HepG2 (cell line): ENCODE measurements around the gene TNFAIP1. TPM values are rescaled to one million over a fixed set of nuclear protein-coding genes. Genes with fewer than 3 reads are reported as not detected.

Experiments used
- ATRX ChIP-seq: sonication (generic); formaldehyde crosslinking; IDR thresholded peaks from 2 replicates; pipeline ENCODE4 v1.4.0; 2020; ENCODE audit warnings: missing genetic modification reagents, borderline replicate concordance
- BRD4 ChIP-seq: sonication (generic); formaldehyde crosslinking; IDR thresholded peaks from 2 replicates; pipeline ENCODE4 v1.4.0; 2020; ENCODE audit warnings: missing genetic modification reagents
- JDP2 ChIP-seq: sonication (generic); formaldehyde crosslinking; IDR thresholded peaks from 2 replicates; pipeline ENCODE4 v1.8.1; 2022; ENCODE audit warnings: missing genetic modification reagents, borderline replicate concordance
- LRRFIP1 ChIP-seq: sonication (generic); formaldehyde crosslinking; conservative IDR thresholded peaks from 2 replicates; pipeline ENCODE4 v1.4.0; 2020; ENCODE audit warnings: missing genetic modification reagents
- RCOR2 ChIP-seq: IDR thresholded peaks from 2 replicates; pipeline ENCODE4 v1.6.1; 2016; ENCODE audit warnings: missing biosample characterization, missing genetic modification reagents
- TBX3 ChIP-seq: fragments of 450-650 bp; IDR thresholded peaks from 2 replicates; pipeline ENCODE4 v1.6.1; 2017; ENCODE audit warnings: antibody characterized with exemption, mild to moderate bottlenecking, inconsistent platforms, borderline replicate concordance
- ZC3H4 ChIP-seq: sonication (generic); formaldehyde crosslinking; IDR thresholded peaks from 2 replicates; pipeline ENCODE4 v1.4.0; 2020; ENCODE audit warnings: missing genetic modification reagents, borderline replicate concordance
- ZFP82 ChIP-seq: sonication (generic); formaldehyde crosslinking; IDR thresholded peaks from 2 replicates; pipeline ENCODE4 v1.5.1; 2020; ENCODE audit warnings: mild to moderate bottlenecking, missing genetic modification reagents, borderline replicate concordance
- ZNF180 ChIP-seq: sonication (generic); formaldehyde crosslinking; IDR thresholded peaks from 2 replicates; pipeline ENCODE4 v1.4.0; 2020; ENCODE audit warnings: low read depth, missing genetic modification reagents, borderline replicate concordance
- ZNF224 ChIP-seq: sonication (generic); formaldehyde crosslinking; IDR thresholded peaks from 2 replicates; pipeline ENCODE4 v1.5.0; 2020; ENCODE audit warnings: mild to moderate bottlenecking, missing genetic modification reagents
- ZNF230 ChIP-seq: sonication (generic); formaldehyde crosslinking; IDR thresholded peaks from 2 replicates; pipeline ENCODE4 v1.4.0; 2020; ENCODE audit warnings: mild to moderate bottlenecking, missing genetic modification reagents
- ZNF260 ChIP-seq: sonication (generic); formaldehyde crosslinking; IDR thresholded peaks from 2 replicates; pipeline ENCODE4 v1.4.0; 2020; ENCODE audit warnings: missing genetic modification reagents, low read depth, mild to moderate bottlenecking, borderline replicate concordance
- ZNF280B ChIP-seq: sonication (generic); formaldehyde crosslinking; IDR thresholded peaks from 2 replicates; pipeline ENCODE4 v1.5.0; 2020; ENCODE audit warnings: missing genetic modification reagents, mild to moderate bottlenecking, borderline replicate concordance
- ZNF44 ChIP-seq: sonication (generic); formaldehyde crosslinking; IDR thresholded peaks from 2 replicates; pipeline ENCODE4 v1.5.1; 2020; ENCODE audit warnings: mild to moderate bottlenecking, missing genetic modification reagents
- ZNF546 ChIP-seq: sonication (generic); formaldehyde crosslinking; conservative IDR thresholded peaks from 2 replicates; pipeline ENCODE4 v1.8.1; 2023; ENCODE audit warnings: mild to moderate bottlenecking, missing genetic modification reagents
- ZNF607 ChIP-seq: sonication (generic); formaldehyde crosslinking; IDR thresholded peaks from 2 replicates; pipeline ENCODE4 v1.5.1; 2020; ENCODE audit warnings: missing genetic modification reagents, mild to moderate bottlenecking, borderline replicate concordance
- ZNF746 ChIP-seq: sonication (generic); formaldehyde crosslinking; IDR thresholded peaks from 2 replicates; pipeline ENCODE4 v1.8.0; 2022; ENCODE audit warnings: mild to moderate bottlenecking, missing genetic modification reagents
- polyA plus RNA-seq, 8 experiments: library from polyadenylated mRNA; depleted of rRNA in 3 of 8; stranded (reverse) in 7 of 8; unstranded in 1 of 8; fragments of >200 nt; fragmentation: Illumina TruSeq in 4 of 8; extraction: Trizol in 4 of 8; gene quantifications; 2 replicates each; pipeline versions ENCODE4 v1.2.1 to v1.2.3, GENCODE V29; 2011 to 2016; ENCODE audit warnings: low read depth in 4 of 8, missing spikeins in 1 of 8, mixed read lengths in 1 of 8; ENCODE audit not compliant: insufficient read depth in 1 of 8
- total RNA-seq, 5 experiments: library from RNA; depleted of rRNA; stranded (reverse); fragments of >200 nt; fragmentation: Illumina TruSeq; extraction: Trizol; gene quantifications; 2 replicates each; pipeline ENCODE4 v1.2.3, GENCODE V29; 2016; ENCODE audit warnings: low read depth in 1 of 5
- TF ChIP-seq, protein P1 (sequence below): IDR thresholded peaks from 2 replicates; pipeline ENCODE4 v1.6.1; 2016; ENCODE audit warnings: low read depth, control low read depth
- TF ChIP-seq, protein P2 (sequence below): sonication (generic); formaldehyde crosslinking; IDR thresholded peaks from 2 replicates; pipeline ENCODE4 v1.4.0; 2020; ENCODE audit warnings: missing genetic modification reagents, mild to moderate bottlenecking, borderline replicate concordance

TNFAIP1 gene
- total and polyA plus RNA-seq, 2 of the 13 experiments (the other 11 are each of a cell fraction or from before 2014, with no cell fraction given) = 17.5 to 40.6 TPM

- no peak for TF ChIP-seq LRRFIP1 (CRISPR knock-in tag)
- TF ChIP-seq ZC3H4 (CRISPR knock-in tag) = no peak
- no peak for TF ChIP-seq ZFP82 (CRISPR knock-in tag)
- TF ChIP-seq, protein P1, sequence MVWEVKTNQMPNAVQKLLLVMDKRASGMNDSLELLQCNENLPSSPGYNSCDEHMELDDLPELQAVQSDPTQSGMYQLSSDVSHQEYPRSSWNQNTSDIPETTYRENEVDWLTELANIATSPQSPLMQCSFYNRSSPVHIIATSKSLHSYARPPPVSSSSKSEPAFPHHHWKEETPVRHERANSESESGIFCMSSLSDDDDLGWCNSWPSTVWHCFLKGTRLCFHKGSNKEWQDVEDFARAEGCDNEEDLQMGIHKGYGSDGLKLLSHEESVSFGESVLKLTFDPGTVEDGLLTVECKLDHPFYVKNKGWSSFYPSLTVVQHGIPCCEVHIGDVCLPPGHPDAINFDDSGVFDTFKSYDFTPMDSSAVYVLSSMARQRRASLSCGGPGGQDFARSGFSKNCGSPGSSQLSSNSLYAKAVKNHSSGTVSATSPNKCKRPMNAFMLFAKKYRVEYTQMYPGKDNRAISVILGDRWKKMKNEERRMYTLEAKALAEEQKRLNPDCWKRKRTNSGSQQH (CRISPR knock-in tag) = peak; percentile 85; the same call in 1 of the 2 replicates
- TF ChIP-seq, protein P2, sequence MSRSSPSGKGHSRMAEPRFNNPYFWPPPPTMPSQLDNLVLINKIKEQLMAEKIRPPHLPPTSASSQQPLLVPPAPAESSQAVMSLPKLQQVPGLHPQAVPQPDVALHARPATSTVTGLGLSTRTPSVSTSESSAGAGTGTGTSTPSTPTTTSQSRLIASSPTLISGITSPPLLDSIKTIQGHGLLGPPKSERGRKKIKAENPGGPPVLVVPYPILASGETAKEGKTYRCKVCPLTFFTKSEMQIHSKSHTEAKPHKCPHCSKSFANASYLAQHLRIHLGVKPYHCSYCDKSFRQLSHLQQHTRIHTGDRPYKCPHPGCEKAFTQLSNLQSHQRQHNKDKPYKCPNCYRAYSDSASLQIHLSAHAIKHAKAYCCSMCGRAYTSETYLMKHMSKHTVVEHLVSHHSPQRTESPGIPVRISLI (CRISPR knock-in tag) = no peak
- no peak for TF ChIP-seq ZNF746
- TF ChIP-seq JDP2 (CRISPR knock-in tag) = no peak
- no peak for TF ChIP-seq ZNF280B (CRISPR knock-in tag)
- no peak for TF ChIP-seq ZNF260 (CRISPR knock-in tag)
- TF ChIP-seq ATRX (CRISPR knock-in tag) = no peak
- no peak for TF ChIP-seq ZNF224
- TF ChIP-seq RCOR2 (CRISPR knock-in tag) = no peak
- TF ChIP-seq ZNF546 (CRISPR knock-in tag) = no peak
- no peak for TF ChIP-seq ZNF44
- TF ChIP-seq ZNF180 (CRISPR knock-in tag) = no peak
- TF ChIP-seq ZNF607 (CRISPR knock-in tag) = peak; percentile 51
- no peak for TF ChIP-seq ZNF230
- TF ChIP-seq BRD4 (CRISPR knock-in tag) = 0 out of 2 replicates have a peak, but pooled peaks have one; percentile 7
- no peak for TF ChIP-seq TBX3
Observed at GRCh38 chr17:28335201-28335958, at the start of gene TNFAIP1, which contains the start of gene IFT20 (continued).
